ENCODE measurements around the gene GTPBP3. TPM values are rescaled to one million over a fixed set of nuclear protein-coding genes. Genes with fewer than 3 reads are reported as not detected.

The GTPBP3 gene
- total RNA-seq, 1 experiment from 2014 or later: 62.9 TPM

DNA sequence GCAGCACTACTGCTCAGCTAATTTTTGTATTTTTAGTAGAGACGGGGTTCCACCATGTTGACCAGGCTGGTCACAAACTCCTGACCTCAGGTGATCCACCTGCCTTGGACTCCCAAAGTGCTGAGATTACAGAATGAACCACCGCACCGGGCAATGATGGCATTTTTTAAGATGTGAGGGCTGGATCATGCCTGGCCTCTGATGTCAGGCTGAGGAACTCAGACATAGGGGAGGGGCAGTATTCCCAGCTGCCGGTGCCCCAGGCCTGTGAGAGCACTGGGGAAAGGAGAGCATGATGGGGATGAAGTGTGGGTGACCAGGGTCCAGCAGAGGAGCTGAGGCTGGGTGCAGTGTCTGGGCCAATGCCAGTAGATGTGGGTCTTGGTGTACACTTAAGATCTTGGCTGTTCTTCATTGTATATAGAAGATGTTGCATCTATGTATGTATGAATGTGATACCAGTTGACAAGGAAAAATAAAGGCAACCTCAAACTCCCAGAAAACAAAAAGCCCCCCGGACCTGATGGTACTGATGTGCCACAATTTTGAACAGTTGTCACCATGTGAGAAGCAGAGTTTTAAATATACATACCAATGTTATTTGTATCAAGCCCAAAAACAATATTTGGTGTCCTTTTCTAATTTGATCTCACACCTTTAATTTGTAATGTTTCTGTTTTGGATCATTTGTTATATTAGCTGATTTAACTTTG, 43.2 kb downstream of the GTPBP3 start:
- Histone ChIP-seq H2BK12ac (ENCODE audit: insufficient read length, low read depth, low read length) (no peak overlapping the region), H3K9me3 (ENCODE audit: control insufficient read depth, low read depth, low read length) (no peaks in the 10 kb centered on the region), H3K4me1 (ENCODE audit: insufficient read depth, low read length) (no peaks in the 10 kb centered on the region; the same call in 1 of the 2 replicates), H2BK5ac (ENCODE audit: insufficient read length, low read length) (no peak overlapping the region), H2BK20ac (ENCODE audit: low read depth, low read length, poor library complexity, severe bottlenecking) (no peak overlapping the region), H3K23me2 (ENCODE audit: insufficient read length, low read depth, low read length, poor library complexity, severe bottlenecking) (no peaks in the 10 kb centered on the region), H4K91ac (ENCODE audit: insufficient read length, low read depth, low read length) (no peak overlapping the region), H4K5ac (ENCODE audit: insufficient read length, low read depth, low read length) (no peak overlapping the region), H3K56ac (ENCODE audit: insufficient read length, low read depth, low read length) (no peak overlapping the region), H2AFZ (ENCODE audit: low read length) (no peak overlapping the region), H4K20me1 (ENCODE audit: control insufficient read depth, insufficient read depth, insufficient read length) (no peaks in the 10 kb centered on the region), H3K9ac (ENCODE audit: extremely low read depth, insufficient read length, low read length) (no peak overlapping the region), H3K79me1 (ENCODE audit: insufficient read depth, low read depth, low read length, poor library complexity, severe bottlenecking) (no peaks in the 10 kb centered on the region), H3K23ac (ENCODE audit: insufficient read length, low read depth, low read length) (no peak overlapping the region), H3K27me3 (ENCODE audit: insufficient read depth, low read length) (no peaks in the 10 kb centered on the region), H2AK5ac (ENCODE audit: insufficient read length, low read length) (no peak overlapping the region), H2BK120ac (ENCODE audit: low read depth, low read length, poor library complexity, severe bottlenecking) (no peak overlapping the region), H3K14ac (ENCODE audit: insufficient read depth, low read length) (no peak overlapping the region), H3K27ac (ENCODE audit: insufficient read length, low read depth, low read length) (no peak overlapping the region), H3K18ac (ENCODE audit: insufficient read length, low read depth, low read length) (no peak overlapping the region), H2BK15ac (ENCODE audit: low read depth, low read length) (no peak overlapping the region), H3K4ac (ENCODE audit: low read depth, low read length) (no peak overlapping the region), H4K8ac (replicated peaks; ENCODE audit: insufficient read length, low read depth, low read length) (no peak overlapping the region), H3T11ph (ENCODE audit: low read length) (no peak overlapping the region), H3K4me2 (ENCODE audit: insufficient read depth, insufficient read length, low read length) (no peak overlapping the region), H3K79me2 (ENCODE audit: insufficient read depth, low read length) (no peaks in the 10 kb centered on the region)
- no CpG with 5 or more reads among the region's 5 CpGs for WGBS (ENCODE audit: extremely low coverage, insufficient read length, low lambda C conversion rate)
- Mint-ChIP-seq H3K4me1 (peaks cover 9 to 12% of the 10 kb centered on the region in 2 experiments), H3K9me3 (peaks cover 9 to 10% of the 10 kb centered on the region in 2 experiments; a peak in 4 of 5 replicates), H3K36me3 (ENCODE audit: insufficient read depth in 1 of 3, low read depth in 3 of 3) (peaks cover 2 to 9% (median 3%) of the 10 kb centered on the region in 3 experiments; a peak in 4 of 7 replicates), H3K27me3 (ENCODE audit: low read depth) (no peaks in the 10 kb centered on the region), H3K4me3 (no peak overlapping the region), H3K27ac (no peak overlapping the region)
- TF ChIP-seq CTCF (conservative IDR thresholded peaks at IDR 0.05): no peak
- no peak for DNase-seq

Measured in H9 (cell line).